Measurements from ENCODE around the gene PARP12.

Gene PARP12

DNA sequence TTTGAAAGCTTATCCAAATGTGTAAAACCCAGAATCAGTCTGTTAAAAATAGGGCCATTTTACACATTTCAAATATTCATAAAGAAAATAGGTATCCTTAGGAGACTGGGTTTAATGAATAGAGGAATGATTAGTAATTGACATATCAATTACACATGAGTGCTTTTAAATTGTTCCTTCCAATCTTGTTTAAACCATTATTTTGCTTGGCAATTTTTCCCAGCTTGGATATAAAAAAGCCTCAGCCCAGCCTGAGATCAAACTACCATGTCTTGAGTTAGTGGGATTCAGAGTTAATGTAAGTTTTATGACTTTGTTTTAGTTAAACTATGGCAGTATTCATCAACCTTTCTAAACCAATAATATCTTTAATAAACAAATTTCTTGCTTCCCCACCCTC, 28.3 kb downstream of the PARP12 start:
- DNase-seq, result peak in 1 of 3 experiments; percentile 64

DNA sequence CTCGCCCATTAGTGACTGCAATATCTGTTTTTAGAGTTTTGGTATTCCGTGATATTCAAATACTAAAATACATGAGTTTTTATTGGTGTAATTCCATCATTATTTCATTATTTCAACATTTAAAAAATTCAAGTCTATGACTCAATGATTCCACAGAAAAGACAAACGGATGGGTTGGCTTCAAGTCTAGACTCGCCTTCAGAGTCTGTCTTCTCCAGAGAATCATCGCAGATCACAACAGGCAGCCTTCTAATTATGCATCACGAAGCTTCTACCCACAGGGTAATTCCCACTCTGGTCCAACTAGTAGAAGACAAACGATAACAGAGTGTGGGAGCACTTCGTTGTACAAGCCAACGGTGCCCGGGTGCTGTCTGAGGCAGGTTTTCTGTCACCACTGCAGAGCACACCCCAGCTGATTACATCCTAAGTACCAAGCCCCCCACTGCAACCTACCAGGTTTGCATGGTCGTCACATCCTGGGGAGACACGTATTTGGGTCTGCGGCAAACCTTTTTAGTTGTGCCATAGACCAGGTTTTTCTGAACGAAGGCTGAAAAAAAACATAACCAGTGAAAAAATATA, 28.9 kb downstream of the PARP12 start:
- DNase-seq, result peak in 2 of 3 experiments; percentile 33 to 62

DNA sequence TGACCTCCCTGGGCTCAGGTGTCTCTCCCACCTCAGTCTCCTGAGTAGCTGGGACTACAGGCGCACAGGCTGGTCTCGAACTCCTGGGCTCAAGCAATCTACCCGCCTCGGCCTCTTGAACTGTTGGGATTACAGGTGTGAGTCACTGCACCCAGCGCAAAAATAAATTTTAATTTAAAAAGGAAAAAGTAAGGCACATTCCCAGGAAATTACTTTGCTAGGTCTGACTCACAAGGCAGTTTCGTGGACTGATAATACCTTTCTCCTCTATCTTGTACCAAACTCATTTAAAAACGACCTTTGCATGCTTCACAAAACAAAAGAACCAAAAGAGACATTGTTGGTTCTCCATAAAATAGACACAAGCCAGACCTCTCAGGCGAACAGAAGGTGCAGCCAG, 29.7 kb downstream of the PARP12 start:
- DNase-seq, result no peak

DNA sequence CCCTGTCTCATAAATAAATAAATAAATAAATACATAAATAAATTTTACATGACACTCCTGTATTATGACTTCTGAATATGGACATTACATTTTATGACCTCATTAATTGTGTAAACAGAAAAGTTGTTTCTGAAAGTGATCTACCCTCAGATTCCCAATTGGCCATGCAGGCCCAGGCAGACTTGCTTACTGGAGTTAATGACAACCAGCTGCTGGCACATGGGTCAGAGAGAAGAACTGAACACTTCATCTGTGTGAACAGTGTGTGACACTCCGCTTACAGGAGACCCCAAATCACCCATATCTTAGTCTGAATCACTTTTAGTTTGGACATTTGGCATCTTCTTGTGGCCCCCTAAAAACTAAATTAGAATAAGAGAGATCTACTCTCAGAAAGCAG, 31.4 kb downstream of the PARP12 start:
- DNase-seq, result peak in 1 of 3 experiments; percentile 21

DNA sequence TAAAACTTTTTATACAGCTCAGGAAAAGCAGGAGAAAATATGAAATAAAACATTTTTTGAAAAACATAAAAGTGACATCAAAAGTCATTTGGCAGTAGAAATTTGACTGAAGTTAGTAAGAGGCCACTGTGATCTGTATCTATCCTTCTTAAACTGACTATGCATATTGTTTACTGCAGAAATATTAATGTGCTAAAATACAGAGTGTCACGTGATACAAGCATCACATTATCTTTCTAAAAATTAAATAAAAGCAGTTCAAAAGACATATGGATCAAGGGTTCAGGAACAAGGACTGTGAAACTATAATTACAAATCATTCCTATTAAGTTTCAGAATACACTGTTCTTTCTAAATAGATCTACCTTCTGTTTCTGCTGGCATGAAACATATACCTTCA, 33.7 kb downstream of the PARP12 start:
- no peak for DNase-seq

DNA sequence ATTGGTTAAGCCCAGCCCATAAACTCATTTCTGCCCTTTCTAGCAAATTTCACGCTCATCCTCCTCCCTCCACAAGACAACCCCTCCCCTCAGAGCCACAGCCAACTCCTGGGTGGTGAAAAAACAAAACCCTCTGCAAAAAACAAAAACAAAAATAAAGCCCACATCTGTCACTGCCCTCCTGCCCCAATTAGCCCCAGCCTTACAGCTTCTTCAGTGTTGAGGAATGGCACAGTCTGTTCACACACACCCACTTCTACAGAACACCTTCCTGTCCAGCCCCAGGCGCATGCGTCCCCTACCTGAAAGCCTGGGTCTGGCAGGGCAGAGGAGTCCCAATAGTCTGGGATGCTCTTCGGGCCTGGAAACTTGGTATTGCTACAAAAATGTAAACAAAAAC, 34.4 kb downstream of the PARP12 start:
- no peak for DNase-seq

DNA sequence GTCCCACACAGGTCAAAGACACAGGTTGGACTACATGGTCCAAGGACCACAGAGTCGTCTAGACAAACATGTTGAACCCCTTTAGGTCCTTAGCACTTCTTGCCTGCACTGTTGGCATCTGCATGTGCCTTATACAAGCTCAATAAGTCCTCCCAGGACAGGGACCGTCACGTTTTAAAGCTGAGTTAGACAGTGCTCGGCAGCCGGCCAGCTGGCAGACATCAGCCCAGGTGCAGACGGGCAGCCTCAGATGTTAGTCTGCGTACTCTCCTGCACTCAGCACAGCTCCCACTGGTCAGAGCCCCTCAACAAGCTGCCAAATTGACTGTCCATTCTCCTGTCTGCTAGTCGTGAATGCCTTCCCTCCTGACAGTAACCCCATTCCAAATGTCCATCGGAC, 34.9 kb downstream of the PARP12 start:
- no peak for DNase-seq

DNA sequence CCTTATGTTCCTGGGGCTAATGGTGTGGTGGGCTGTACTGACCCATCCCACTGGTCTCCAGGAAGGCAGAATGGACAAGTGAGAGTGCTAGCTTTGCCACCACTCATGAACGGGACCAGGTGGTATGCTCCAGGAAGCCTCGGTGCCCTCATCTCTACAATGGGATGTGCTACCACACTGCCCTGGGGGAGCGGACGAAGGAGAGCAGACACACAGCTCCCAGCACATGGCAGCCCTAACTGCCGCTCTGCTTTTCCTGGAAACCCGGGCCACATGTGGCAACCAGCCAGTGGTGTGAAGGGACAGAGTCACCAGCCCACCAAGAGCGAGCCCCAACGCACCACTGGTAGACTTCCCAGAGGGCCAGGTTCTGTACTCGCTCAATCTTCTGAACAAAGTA, 35.8 kb downstream of the PARP12 start:
- no peak for DNase-seq

DNA sequence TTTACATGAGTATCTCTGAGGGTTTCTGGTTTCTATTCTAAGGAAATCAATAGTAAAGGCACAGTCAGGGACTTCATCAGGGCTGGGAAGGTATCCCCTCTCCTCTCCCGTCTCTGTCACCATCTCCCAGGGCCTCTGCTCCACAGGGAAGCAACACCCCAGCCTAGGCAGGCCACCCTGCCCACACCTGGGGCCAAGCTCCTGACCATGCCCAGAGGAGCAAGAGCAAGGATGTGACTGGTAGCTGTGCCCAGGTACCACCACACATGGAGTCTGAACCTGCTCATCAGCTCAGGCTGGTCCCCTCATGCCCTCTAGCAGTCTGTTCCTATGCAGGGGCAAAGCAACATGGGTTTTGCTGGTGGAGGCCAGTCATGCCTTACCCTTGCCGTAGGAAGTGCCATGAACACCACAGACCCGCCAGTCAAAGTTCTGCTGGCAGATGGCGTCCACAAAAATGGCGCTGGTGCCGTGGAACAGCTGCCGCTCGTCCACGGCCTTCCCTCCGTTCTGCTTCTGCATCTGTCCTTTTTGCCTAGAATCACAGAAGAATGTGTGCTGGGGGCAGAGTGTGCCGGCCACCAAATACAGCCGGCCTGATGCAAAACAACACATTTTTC, 36.8 kb downstream of the PARP12 start:
- DNase-seq, result no peak

DNA sequence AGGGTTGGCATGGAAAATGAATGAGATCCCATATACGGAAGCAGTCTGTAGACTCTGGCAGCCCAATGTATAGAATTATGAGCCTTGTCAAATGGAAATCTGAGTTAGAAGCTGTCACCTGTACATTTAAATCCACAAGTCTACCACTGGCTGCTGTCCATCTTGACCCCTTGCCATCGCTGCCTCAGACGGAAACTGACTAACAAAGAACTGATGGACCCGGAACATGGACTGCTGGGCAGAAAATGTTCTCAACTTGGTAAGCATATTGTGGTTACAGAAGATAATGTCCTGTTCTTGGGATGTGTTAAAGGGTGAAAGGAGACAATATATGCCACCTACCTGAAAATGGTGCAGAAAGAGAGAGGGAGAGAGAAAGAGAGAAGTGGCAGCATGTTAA, 37.5 kb downstream of the PARP12 start:
- DNase-seq, result no peak

DNA sequence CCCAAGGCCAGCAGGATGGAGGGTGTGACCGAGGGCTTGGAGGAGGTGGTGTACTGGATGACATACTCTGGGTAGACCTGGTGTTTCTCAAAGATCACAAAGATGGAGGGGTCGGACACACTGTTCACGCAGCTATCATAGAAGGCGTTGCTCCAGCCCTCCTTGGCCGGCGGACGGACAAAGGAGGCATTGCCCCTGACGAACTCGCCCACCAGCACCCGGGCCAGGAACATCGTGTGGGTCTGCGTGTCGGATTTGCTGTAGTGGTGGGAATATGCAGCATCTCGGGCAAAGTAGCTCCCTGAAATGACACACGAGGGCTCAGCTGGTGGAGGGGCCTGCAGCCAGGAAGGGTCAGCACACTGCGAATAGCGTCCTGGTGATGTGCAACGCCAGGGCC, 38.2 kb downstream of the PARP12 start:
- no peak for DNase-seq

DNA sequence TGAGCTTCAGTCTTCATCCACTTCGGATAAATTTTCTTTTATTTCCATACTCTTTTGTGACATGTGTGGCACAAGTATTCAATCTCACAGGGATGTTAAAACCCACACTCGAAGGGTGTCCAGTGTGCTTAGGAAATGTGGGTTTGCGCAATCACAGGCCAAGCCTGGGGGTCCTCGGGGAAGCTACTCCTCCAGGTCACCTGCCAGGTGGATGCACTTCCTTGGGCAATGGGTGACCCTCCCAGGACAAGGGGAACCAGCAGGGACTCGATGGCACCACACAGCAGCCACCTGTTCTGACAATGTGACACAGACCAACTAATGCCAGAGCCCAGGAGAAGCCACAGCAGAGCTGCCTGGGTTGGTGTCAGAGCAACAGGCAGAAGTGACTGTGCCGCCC, 39.0 kb downstream of the PARP12 start:
- DNase-seq, result no peak

DNA sequence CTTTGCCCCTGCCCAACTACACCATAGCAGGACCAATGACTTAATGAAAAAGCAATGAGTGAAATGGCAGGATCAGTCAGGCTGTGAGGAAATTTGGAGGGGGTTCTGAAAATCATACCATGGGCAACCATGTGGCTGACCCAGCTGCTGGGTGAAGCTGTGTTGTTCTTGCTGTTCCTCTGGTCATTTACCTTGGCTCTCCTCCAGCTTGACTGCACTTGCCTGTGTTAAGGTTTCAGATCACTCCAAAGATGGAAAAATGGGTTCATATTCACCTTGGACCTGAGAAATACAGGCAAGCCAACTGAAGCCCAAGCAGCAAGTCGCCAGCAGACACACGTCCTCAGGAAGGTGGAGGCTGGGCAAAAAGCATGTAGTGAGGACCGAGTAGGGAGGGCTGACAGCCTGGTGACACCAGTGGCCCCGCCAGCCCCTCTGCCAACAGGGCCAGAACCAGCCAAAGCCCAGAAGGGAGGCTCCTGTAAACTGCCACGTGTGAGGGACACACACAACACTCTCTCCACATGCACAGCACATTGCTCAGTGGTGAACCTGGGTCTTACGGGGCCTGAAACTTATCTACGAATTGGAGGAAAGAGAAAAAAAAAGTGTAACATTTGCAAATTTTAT, 40.1 kb downstream of the PARP12 start:
- no peak for DNase-seq

DNA sequence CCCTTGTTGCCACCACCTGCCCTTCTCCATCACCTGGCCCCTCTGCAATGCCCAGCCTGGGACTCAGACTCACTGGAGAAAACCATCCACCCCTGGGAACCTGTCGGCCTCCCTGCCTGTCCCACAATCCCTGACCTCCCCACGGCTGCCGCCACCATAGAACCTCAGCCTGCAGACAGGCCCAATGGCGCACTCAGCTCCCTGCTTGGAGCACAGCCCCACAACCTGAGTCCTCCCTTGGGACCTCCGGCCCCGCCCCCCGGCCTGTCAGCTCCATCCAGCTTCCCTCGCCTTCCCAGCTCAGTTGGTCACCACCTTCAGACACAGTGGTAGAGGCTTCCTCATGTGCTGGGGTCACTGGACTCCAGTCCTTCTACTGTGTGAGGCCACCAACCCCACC, 41.1 kb downstream of the PARP12 start:
- DNase-seq, result no peak

DNA sequence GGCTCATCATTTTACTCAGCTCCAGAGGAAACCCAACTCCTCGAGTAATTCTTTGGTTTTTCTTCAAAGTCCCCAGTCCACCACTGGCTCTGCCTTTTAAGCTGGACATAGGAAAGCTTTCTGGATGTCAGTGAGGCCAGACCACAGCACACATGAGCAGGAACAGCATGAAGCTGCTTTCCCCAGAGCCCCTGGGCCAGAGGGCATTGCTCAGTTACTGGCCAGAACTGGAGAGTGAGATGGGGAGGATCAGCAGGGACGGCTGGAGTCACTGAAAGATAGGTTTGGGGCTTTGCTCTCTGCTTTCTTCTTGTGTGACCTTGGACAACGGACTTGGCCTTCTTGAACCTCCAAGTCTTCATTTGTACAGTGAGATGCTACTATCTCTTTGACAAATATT, 43.1 kb downstream of the PARP12 start:
- DNase-seq, result no peak

DNA sequence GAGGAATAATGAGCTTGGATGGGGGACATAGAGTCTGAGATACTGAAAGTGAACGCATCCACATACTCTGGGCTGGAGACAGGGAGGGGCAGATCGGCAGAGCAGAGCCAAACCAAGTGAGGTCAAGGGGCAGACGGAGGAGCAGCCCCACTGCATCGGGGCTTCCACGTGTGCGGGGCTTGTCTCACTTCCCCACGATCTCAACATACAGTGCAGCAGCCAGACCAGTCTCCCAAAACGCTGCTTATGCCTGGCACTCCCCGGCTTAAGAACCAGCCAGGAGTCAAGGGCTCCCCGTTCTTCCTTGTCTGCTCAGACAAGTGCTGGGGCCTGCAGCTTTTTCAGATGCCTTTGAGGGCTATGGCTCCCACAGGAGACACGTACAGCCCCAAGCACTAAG, 43.6 kb downstream of the PARP12 start:
- no peak for DNase-seq

DNA sequence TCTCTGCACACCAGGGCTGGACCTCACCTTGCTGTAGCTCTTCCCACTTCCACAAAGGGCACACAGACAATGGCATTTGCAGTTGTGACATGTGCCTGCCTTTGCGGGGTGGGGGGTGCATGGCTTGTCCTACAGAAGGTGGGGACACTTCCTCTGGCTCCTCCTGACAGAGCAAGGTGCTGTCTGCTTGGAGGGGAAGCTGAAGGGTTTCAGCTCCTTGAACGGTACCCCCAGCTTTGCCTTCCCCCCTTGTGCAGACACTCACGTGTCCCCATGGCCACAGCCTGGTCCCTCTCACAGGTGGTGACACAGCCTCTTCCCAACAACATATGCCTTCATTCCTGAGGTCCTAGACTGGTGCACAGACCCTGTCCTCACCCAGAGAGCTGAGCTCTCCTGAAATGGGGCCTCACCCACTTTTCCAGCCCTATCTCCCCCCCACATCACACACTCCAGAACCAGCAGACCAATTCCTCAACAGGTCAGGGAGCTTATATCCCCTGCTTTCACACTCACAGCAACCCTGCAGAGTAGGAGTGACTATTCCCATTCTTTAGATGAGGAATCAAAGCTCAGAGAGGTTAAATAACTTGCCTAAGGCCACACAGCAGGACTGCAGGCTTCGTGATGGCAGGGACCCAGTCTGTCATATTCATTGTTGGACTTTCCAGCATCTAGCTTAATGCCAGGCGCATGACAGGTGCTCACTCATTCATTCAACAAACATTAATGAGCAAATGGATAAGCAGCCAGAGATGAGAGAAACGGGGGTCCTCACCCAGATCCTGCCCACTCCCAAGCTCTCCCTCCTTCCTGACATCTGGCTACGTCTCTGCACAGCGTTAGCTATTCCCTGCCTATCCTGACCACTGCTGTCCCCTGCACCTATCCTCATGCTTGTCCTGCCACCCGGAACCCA, 44.4 kb downstream of the PARP12 start:
- no peak for DNase-seq

DNA sequence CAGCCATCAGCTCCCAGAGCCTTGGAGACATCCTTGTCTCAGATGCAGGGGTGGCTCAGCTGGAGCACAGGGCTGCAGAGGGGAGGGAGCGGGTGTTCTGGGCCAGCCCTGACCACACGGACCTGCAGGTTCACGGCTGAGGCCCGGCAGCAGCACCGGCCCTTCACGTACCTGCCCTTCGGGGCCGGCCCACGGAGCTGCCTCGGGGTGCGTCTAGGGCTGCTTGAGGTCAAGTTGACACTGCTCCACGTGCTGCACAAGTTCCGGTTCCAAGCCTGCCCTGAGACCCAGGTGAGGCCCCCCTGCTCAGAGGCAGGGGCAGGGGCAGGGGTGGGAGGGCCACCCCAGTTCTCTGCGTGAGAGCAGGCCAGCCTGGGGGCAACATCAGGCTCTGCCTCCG, 45.2 kb downstream of the PARP12 start:
- no peak for DNase-seq

DNA sequence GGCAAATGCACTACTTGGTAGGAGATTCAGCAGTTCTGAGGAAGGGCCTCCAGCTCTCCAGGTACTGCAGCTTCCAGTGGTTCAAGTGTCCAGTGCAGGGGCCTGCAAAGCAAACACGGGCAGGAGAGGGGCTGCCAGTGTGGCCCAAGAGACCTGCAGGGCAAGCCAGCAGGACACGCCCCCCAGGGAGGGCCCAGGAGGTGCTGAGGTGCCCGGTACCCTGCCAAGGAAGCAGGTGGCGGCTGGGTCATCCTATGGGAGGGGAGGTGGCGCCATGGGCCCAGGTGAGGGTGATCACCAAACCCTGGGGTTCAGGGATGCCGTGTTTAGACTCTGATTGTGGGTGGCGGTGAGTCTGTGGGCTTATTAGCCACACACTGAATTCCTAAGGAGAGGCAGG, 45.7 kb downstream of the PARP12 start:
- DNase-seq, result no peak

DNA sequence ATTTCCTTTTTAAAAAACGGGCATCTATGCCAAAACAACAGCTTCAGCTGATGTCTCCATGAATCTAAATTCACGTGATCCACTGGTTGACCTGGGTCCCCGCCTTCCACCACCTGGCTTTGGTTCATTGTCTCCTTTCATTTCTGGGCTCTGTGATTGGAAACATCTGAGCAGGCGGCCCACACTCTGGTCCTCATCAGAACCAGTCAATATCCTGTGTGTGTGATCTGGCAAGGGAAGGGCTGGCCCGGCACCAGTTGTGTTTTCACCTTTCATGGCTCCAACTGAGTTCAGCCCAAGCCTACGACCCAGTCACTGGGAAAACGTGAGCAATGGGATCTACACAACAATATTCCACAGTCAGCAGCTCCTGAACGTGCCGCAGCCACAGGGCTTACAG, 46.2 kb downstream of the PARP12 start:
- no peak for DNase-seq

DNA sequence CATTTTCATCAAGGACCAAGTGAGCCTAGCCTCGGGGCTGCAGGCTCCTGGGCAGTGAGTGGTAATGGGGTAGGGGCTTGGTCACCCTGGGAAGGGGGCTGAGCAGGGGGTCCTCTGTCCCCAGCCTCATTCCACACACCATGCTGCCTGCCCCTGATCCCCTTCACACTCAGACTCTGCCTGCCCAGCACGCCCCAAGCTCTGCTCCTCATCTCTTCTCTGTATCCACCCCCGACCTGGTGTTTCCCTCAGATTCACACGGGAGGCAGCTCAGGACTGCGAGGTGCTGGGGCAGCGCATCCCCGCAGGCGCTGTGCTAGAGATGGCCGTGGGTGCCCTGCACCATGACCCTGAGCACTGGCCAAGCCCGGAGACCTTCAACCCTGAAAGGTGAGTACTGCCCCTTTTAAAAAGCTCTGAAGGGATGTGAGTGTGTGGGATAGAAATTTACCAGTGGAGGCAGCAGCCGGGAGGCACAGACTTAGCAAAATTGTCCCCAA, 47.2 kb downstream of the PARP12 start:
- DNase-seq, result no peak

DNA sequence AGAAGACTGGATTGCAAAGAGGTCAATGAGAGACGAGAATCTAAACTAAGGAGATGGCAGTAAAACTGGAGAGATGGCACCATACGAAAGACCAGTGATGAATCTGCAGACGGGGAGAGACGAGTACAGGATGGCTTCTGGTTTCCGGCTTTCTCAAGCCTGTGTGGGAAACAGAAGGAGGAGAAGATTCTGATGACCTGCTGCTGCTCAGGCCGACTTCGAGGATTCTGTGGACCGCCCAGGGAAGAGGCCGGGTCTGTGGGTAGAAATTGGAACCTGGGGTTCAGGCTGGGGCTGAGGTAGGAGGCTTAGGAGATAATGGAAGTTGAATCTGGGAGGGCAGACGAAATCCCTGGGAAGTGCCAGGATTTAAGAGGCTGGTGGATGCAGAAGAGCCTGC, 48.6 kb downstream of the PARP12 start:
- no peak for DNase-seq

DNA sequence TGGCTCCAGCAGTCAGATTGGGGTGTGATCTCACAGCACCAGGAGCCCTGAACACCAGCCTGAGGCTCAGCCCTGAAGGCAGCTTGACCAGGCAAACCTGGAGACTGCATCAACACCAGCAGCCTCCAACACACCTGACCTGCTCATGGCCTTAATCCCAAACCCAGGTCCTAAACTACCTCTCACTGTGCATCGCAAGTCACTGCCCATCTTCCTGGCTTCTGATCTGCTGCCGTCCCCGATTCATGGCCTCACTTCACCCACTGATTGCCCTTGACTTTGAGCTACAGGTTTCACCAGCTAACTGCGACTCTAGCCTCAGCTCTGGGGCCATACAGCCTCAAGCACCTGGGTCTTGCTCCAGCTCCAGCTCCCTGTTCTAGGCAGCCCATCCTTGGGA, 49.1 kb downstream of the PARP12 start:
- DNase-seq, result no peak
